Peyer's patch (tissue), 4 donors: ENCODE data around the gene CDC26.

ENCODE experiments used
- POLR2A ChIP-seq, 2 donors: fragments of 450-650 bp; IDR thresholded peaks; one replicate each; pipeline ENCODE4 v1.5.1; 2017; ENCODE audit warnings: antibody characterized with exemption in 2 of 2, mild to moderate bottlenecking in 2 of 2, moderate library complexity in 2 of 2
- TF ChIP-seq, protein P1 (sequence below), 6 experiments: fragments of 450-650 bp in 4 of 6; fragments of 200-600 bp in 2 of 6; sonication (generic) in 1 of 6; IDR thresholded peaks; one replicate each; pipeline ENCODE4 v1.5.1; 2017 to 2019; ENCODE audit warnings: antibody characterized with exemption in 6 of 6, mild to moderate bottlenecking in 3 of 6, moderate library complexity in 1 of 6

- TF ChIP-seq, protein P1, sequence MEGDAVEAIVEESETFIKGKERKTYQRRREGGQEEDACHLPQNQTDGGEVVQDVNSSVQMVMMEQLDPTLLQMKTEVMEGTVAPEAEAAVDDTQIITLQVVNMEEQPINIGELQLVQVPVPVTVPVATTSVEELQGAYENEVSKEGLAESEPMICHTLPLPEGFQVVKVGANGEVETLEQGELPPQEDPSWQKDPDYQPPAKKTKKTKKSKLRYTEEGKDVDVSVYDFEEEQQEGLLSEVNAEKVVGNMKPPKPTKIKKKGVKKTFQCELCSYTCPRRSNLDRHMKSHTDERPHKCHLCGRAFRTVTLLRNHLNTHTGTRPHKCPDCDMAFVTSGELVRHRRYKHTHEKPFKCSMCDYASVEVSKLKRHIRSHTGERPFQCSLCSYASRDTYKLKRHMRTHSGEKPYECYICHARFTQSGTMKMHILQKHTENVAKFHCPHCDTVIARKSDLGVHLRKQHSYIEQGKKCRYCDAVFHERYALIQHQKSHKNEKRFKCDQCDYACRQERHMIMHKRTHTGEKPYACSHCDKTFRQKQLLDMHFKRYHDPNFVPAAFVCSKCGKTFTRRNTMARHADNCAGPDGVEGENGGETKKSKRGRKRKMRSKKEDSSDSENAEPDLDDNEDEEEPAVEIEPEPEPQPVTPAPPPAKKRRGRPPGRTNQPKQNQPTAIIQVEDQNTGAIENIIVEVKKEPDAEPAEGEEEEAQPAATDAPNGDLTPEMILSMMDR (IDR thresholded peaks at IDR 0.05) = no peak
- no peak for TF ChIP-seq POLR2A (IDR thresholded peaks at IDR 0.05)
Observed at GRCh38 chr9:113296796-113297558, 21.6 kb upstream of the CDC26 start.
